Gastroesophageal sphincter (tissue), 3 donors: ENCODE measurements around the gene LGMN.
"Not testable (repeated sequence)": the region's sequence is repeated elsewhere in the genome, so short reads cannot be mapped to it uniquely, and the experiment has no call there.

Source experiments
- CTCF ChIP-seq, 4 experiments: fragments of 200-600 bp in 2 of 4; fragments of 450-650 bp in 2 of 4; sonication (generic) in 1 of 4; IDR thresholded peaks; one replicate each; pipeline ENCODE4 v1.5.1; 2017 to 2019; ENCODE audit warnings: antibody characterized with exemption in 4 of 4, mild to moderate bottlenecking in 2 of 4, moderate library complexity in 2 of 4
- EP300 ChIP-seq: sonication (generic); formaldehyde crosslinking; IDR thresholded peaks from one replicate; pipeline ENCODE4 v1.6.1; 2017; ENCODE audit warnings: antibody characterized with exemption, mild to moderate bottlenecking
- POLR2A ChIP-seq, 2 donors: fragments of 450-650 bp; IDR thresholded peaks; one replicate each; pipeline ENCODE4 v1.6.1; 2017; ENCODE audit warnings: antibody characterized with exemption in 2 of 2, mild to moderate bottlenecking in 2 of 2, moderate library complexity in 1 of 2
- POLR2AphosphoS5 ChIP-seq: sonication (generic); formaldehyde crosslinking; IDR thresholded peaks from one replicate; pipeline ENCODE4 v1.6.1; 2017; ENCODE audit warnings: antibody characterized with exemption

DNA sequence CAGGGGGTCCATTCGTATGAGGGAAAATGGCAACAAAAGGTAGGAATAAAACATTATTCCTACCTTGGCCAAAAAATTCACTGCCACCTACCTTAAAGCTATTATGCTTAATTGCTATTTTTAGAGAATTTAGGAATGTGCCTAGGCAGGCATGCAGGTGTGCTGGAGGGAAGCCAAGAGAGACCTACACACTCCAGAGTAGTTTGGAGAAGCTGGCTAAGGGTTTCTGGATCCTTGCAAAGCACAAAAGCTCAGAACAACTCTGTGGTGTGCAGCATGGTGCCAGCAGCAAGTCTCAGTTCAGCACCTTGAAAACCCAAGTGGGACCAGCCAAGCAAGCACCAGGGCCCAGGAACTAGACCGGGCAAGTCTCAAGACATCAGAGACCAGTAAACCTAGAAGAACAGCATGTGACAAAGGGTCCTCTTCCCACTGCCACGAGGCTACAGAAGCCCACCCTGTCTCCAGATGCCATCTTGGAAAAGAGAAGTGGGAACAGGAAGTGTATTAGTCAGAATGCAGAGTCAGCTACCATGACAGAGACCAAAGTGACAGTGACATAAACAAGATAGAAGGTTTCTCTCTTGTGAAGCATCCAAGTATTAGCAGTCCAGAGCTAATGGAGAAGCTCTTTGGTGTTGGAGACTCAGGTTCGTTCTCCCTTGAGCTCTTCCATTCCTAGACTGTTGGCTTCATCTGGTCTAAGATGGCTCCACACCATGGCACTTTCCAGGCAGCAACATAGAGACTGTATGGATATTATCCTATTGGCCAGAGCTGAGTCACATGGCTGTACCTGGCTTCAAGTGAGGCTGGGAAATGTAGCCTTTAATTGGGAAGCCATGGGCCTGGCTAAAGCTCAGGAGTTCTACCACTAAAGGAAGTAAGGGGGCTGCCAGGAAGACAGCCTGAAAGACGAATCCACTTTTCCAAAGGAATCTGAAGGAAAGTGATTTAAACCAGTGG is 15.5 kb upstream of the LGMN start:
- not testable (repeated sequence) for TF ChIP-seq POLR2AphosphoS5; POLR2A (IDR thresholded peaks at IDR 0.05); EP300; CTCF (IDR thresholded peaks at IDR 0.05)
